ENCODE results near the gene TMC3.

TMC3 gene

GRCh38 chr15:81297603-81298575 is 76.1 kb downstream of the TMC3 start:
- no peak for TF ChIP-seq CTCF (IDR thresholded peaks at IDR 0.05; ENCODE audit: control insufficient read depth, extremely low read depth, insufficient read depth)
- no peak overlapping the region for H3K4me3 ChIP-seq (ENCODE audit: low read depth, low read length)
- no peak for DNase-seq (ENCODE audit: low read depth)

- no peak for TF ChIP-seq CTCF (IDR thresholded peaks at IDR 0.05; ENCODE audit: control insufficient read depth, extremely low read depth, insufficient read depth)
- no peak overlapping the region for H3K4me3 ChIP-seq (ENCODE audit: low read depth, low read length)
- no peak for DNase-seq (ENCODE audit: low read depth)
Measured at GRCh38 chr15:81297147-81297572, 76.9 kb downstream of the TMC3 start.

- no peak overlapping the region for H3K4me3 ChIP-seq (ENCODE audit: low read depth, low read length)
- DNase-seq (ENCODE audit: low read depth), result no peak
- TF ChIP-seq CTCF (IDR thresholded peaks at IDR 0.05; ENCODE audit: control insufficient read depth, extremely low read depth, insufficient read depth), result no peak
Measured at GRCh38 chr15:81296673-81297072, 77.3 kb downstream of the TMC3 start.

- TF ChIP-seq CTCF (IDR thresholded peaks at IDR 0.05; ENCODE audit: control insufficient read depth, extremely low read depth, insufficient read depth), result no peak
- DNase-seq (ENCODE audit: low read depth), result no peak
- no peak overlapping the region for H3K4me3 ChIP-seq (ENCODE audit: low read depth, low read length)
Measured at GRCh38 chr15:81296186-81296585, 77.8 kb downstream of the TMC3 start.

- no peak for TF ChIP-seq CTCF (IDR thresholded peaks at IDR 0.05; ENCODE audit: control insufficient read depth, extremely low read depth, insufficient read depth)
- H3K4me3 ChIP-seq (ENCODE audit: low read depth, low read length), result no peak overlapping the region
- no peak for DNase-seq (ENCODE audit: low read depth)
Measured at GRCh38 chr15:81295486-81296121, 78.4 kb downstream of the TMC3 start.

GRCh38 chr15:81294516-81294880 is 79.5 kb downstream of the TMC3 start:
- H3K4me3 ChIP-seq (ENCODE audit: low read depth, low read length), result no peak overlapping the region
- no peak for DNase-seq (ENCODE audit: low read depth)
- TF ChIP-seq CTCF (IDR thresholded peaks at IDR 0.05; ENCODE audit: control insufficient read depth, extremely low read depth, insufficient read depth), result peak; percentile 19; the same call in 1 of the 2 replicates
